ENCODE results near the gene EREG.

DNA sequence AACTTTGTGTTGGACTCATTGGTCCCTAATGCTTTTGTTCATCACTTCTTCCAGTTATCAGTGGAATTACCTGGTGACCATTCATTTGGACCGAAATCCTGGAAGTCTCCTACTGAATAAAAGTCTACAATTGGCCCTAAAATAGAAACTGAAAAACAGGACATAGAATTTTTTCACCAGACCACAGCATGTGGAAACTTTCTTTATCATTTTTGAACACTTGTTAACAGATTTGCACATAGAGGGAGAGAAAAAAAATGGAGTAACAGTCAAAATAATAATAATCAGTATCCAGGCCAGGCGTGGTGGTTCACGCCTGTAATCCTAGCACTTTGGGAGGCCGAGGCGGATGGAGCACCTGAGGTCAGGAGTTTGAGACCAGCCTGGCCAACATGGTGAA lies 49.6 kb upstream of the EREG start:
- TF ChIP-seq CTCF (IDR thresholded peaks at IDR 0.05), result no peak
- TF ChIP-seq POLR2A (IDR thresholded peaks at IDR 0.05), result no peak
